DOHH2 (cell line): ENCODE results near the gene PIGR.

Experiments used
- H3F3A ChIP-seq: fragments of 200-600 bp; sonication (generic), shearing (Covaris generic); 2 replicates; pipeline ENCODE4 v1.6.0; 2016; ENCODE audit warnings: antibody characterized with exemption, mild to moderate bottlenecking; ENCODE audit not compliant: control insufficient read depth, insufficient read depth
- H3K27ac ChIP-seq: fragments of 200-600 bp; sonication (generic); 2 replicates; pipeline ENCODE4 v1.5.1; 2014; ENCODE audit warnings: low read depth, mild to moderate bottlenecking, low read length, moderate library complexity
- H3K27me3 ChIP-seq: fragments of 200-600 bp; sonication (generic); 2 replicates; pipeline ENCODE4 v1.6.1; 2014; ENCODE audit warnings: mild to moderate bottlenecking, low read length, mixed read lengths; ENCODE audit not compliant: control insufficient read depth
- H3K36me3 ChIP-seq: fragments of 200-600 bp; sonication (generic); 2 replicates; pipeline ENCODE4 v1.6.1; 2014; ENCODE audit warnings: mild to moderate bottlenecking, low read length, moderate library complexity, mixed read lengths; ENCODE audit not compliant: control insufficient read depth
- H3K4me1 ChIP-seq: fragments of 200-600 bp; sonication (generic); 2 replicates; pipeline ENCODE4 v1.6.1; 2014; ENCODE audit warnings: mild to moderate bottlenecking, low read length, mixed read lengths; ENCODE audit not compliant: control insufficient read depth
- H3K4me2 ChIP-seq: fragments of 200-600 bp; sonication (generic); 2 replicates; pipeline ENCODE4 v1.6.0; 2014; ENCODE audit warnings: mild to moderate bottlenecking, low read length, moderate library complexity
- H3K4me3 ChIP-seq: fragments of 200-600 bp; sonication (generic); 2 replicates; pipeline ENCODE4 v1.5.1; 2014; ENCODE audit warnings: mild to moderate bottlenecking, low read length, mixed read lengths
- H3K79me2 ChIP-seq: fragments of 200-600 bp; sonication (generic); 2 replicates; pipeline ENCODE4 v1.6.1; 2014; ENCODE audit warnings: mild to moderate bottlenecking, low read length, mixed read lengths; ENCODE audit not compliant: control insufficient read depth
- H3K9me2 ChIP-seq: fragments of 200-600 bp; sonication (generic); replicated peaks from 2 replicates; pipeline ENCODE4 v1.6.1; 2014; ENCODE audit warnings: mild to moderate bottlenecking, low read length, mixed read lengths; ENCODE audit not compliant: control insufficient read depth
- H3K9me3 ChIP-seq: fragments of 200-600 bp; sonication (generic); 2 replicates; pipeline ENCODE4 v1.6.1; 2014; ENCODE audit warnings: antibody characterized with exemption, low read length, mixed read lengths; ENCODE audit not compliant: control insufficient read depth, insufficient read depth
- H4K20me1 ChIP-seq: fragments of 200-600 bp; sonication (generic); 2 replicates; pipeline ENCODE4 v1.6.0; 2014; ENCODE audit warnings: low read depth, mild to moderate bottlenecking, antibody characterized with exemption, low read length, moderate library complexity; ENCODE audit not compliant: control insufficient read depth, insufficient read depth
- EZH2phosphoT487 ChIP-seq: fragments of 200-600 bp; sonication (generic); IDR thresholded peaks from 2 replicates; pipeline ENCODE4 v1.6.1; 2017; ENCODE audit warnings: borderline replicate concordance, mild to moderate bottlenecking, antibody characterized with exemption, low read length, moderate library complexity, mixed read lengths
- TF ChIP-seq, protein P1 (sequence below): fragments of 200-600 bp; sonication (generic); IDR thresholded peaks from one replicate; pipeline ENCODE4 v1.5.1; 2014; ENCODE audit warnings: antibody characterized with exemption, mild to moderate bottlenecking, low read depth, low read length; ENCODE audit not compliant: poor library complexity, severe bottlenecking

Gene PIGR

GRCh38 chr1:206951318-206952100 lies 5.2 kb upstream of the PIGR start:
- Histone ChIP-seq H3K9me3 (no peaks in the 10 kb centered on the region; the same call in 1 of the 2 replicates), H4K20me1 (no peaks in the 10 kb centered on the region), H3K79me2 (no peaks in the 10 kb centered on the region), H3K4me2 (no peak overlapping the region), H3F3A (no peaks in the 10 kb centered on the region), H3K27ac (no peak overlapping the region), H3K4me1 (no peaks in the 10 kb centered on the region), H3K4me3 (no peak overlapping the region), H3K36me3 (no peaks in the 10 kb centered on the region), H3K27me3 (peaks cover 25% of the 10 kb centered on the region), H3K9me2 (no peaks in the 10 kb centered on the region)
- TF ChIP-seq, protein P1, sequence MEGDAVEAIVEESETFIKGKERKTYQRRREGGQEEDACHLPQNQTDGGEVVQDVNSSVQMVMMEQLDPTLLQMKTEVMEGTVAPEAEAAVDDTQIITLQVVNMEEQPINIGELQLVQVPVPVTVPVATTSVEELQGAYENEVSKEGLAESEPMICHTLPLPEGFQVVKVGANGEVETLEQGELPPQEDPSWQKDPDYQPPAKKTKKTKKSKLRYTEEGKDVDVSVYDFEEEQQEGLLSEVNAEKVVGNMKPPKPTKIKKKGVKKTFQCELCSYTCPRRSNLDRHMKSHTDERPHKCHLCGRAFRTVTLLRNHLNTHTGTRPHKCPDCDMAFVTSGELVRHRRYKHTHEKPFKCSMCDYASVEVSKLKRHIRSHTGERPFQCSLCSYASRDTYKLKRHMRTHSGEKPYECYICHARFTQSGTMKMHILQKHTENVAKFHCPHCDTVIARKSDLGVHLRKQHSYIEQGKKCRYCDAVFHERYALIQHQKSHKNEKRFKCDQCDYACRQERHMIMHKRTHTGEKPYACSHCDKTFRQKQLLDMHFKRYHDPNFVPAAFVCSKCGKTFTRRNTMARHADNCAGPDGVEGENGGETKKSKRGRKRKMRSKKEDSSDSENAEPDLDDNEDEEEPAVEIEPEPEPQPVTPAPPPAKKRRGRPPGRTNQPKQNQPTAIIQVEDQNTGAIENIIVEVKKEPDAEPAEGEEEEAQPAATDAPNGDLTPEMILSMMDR = no peak
- no peak for TF ChIP-seq EZH2phosphoT487

DNA sequence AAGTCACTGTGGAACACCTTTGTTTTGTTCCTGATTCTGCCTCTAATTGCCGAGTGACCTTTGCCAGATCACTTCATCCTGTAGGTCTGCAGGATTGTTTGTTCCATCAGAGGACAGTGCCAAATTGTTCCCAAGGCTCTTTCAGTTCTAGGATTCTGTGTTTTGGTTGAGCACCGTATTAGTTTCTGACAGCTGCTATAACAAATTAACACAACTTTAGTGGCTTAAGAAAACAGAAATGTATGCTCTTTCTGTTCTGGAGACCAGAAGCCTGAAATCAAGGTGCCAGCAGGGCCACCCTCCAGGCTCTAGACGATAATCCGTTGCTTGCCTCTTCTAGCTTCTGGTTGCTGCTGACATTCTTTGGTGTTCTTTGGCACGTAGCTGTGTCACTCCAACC lies 3.4 kb upstream of the PIGR start:
- TF ChIP-seq, protein P1 = no peak
- TF ChIP-seq EZH2phosphoT487 = no peak
- H3F3A ChIP-seq = no peaks in the 10 kb centered on the region
- H3K4me1 ChIP-seq = no peaks in the 10 kb centered on the region
- H3K9me2 ChIP-seq = no peaks in the 10 kb centered on the region
- H3K4me3 ChIP-seq = no peak overlapping the region
- no peaks in the 10 kb centered on the region for H3K79me2 ChIP-seq
- H3K27me3 ChIP-seq = peaks cover 26% of the 10 kb centered on the region
- no peaks in the 10 kb centered on the region for H4K20me1 ChIP-seq
- H3K9me3 ChIP-seq = no peaks in the 10 kb centered on the region; the same call in 1 of the 2 replicates
- H3K27ac ChIP-seq = no peak overlapping the region
- no peak overlapping the region for H3K4me2 ChIP-seq
- H3K36me3 ChIP-seq = no peaks in the 10 kb centered on the region

- Histone ChIP-seq H3K27me3 (peaks cover 25% of the 10 kb centered on the region), H3K9me2 (no peaks in the 10 kb centered on the region), H3K27ac (no peak overlapping the region), H4K20me1 (no peaks in the 10 kb centered on the region), H3K36me3 (no peaks in the 10 kb centered on the region), H3K4me1 (no peaks in the 10 kb centered on the region), H3K4me2 (no peak overlapping the region), H3F3A (no peaks in the 10 kb centered on the region), H3K9me3 (no peaks in the 10 kb centered on the region; the same call in 1 of the 2 replicates), H3K4me3 (no peak overlapping the region), H3K79me2 (no peaks in the 10 kb centered on the region)
- TF ChIP-seq, protein P1 = no peak
- TF ChIP-seq EZH2phosphoT487 = no peak
These were observed 2.9 kb upstream of the PIGR start for GRCh38 chr1:206949208-206949607.
